Esophagus mucosa (tissue), 1 donor: ENCODE results near the gene SHROOM4. TPM values are rescaled to one million over a fixed set of nuclear protein-coding genes. Genes with fewer than 3 reads are reported as not detected.

Experiments
- ATAC-seq: fragments of 200-7000 bp; cut with Tn5 transposase; one replicate; pipeline ENCODE4 v1.9.1; 2020
- total RNA-seq: library from RNA; stranded (reverse); gene quantifications from one replicate; pipeline ENCODE4 v1.2.4, GENCODE V29; 2023
- donor health status: DM: yes; HTN: yes; CAD: no.

Gene SHROOM4
- total RNA-seq, 1 donor from 2014 or later = 1.7 TPM

DNA sequence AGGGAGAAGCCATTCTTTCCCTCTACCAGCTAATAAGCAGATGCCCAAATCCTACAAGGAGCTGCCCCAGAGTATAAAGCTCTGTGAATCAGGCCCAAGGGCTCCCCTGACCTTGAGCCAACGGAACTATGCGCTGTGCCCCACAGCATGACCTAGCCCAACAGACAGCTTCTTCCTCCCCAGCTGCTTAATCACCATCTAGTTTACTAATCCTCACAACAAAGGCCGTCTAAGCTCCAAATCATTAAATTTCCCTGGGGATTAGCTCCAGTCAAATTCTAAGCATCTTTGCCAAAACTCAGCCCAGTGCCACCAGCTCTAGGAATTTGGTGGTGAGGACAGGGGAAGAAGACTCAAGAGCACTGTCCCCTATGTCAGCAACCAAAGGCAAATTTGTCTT, 113.1 kb downstream of the SHROOM4 start:
- ATAC-seq = peak; percentile 45

DNA sequence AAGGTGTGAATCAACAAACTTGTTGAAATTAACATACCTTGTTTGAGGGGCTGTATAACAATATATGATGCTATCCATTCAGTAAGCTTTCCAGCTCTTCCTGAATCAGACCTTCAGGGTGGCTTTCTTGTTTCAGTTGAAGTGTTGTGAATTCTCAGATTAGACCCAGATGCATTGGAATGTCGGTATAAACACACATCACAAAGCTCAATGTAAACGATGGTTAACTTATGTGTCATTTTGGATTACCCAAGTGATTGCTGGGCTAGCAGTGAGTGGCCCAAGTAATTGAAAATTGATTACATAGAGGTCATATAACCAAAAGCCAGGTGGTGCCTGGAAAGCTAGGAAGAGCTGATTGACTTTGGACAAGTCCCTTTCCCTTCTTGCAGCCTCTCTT, 115.0 kb downstream of the SHROOM4 start:
- ATAC-seq = no peak

DNA sequence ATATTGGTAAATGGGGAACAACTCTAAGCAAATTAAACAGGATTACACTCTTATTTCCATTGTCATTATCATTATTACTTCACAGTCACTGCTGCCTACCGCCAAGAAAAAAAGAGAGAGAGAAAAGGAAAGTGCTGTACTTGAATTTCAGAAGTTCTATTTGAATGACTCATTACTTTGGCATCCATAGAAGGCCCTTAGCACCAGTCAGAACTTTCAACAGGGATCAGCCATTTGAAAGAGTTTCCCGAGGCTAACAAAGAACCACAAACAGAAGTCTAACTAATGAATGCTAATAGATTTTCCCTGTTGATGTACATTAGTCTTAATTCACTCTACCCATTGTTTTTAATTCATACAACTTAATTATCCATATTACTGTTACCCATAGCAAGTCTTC, 116.3 kb downstream of the SHROOM4 start:
- peak; percentile 25 for ATAC-seq

DNA sequence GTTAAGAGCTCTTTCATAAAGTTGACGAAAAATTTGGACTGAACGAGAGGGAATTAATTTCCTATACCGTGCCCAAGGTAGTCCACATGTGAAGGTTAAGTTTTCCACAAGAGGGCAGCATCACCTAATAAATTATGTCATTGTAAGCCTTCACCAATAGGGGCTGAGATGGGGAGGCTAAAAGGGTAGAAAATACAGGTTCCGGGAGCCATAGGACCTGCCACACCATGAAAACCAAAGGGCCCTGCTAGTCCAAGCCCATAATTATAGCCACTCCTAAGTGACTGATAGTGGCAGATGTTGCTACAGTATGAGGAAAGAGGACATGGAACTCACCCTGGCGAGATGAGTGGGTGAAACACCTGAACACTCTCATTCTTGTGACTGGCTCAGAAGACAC, 122.2 kb downstream of the SHROOM4 start:
- peak; percentile 71 for ATAC-seq

DNA sequence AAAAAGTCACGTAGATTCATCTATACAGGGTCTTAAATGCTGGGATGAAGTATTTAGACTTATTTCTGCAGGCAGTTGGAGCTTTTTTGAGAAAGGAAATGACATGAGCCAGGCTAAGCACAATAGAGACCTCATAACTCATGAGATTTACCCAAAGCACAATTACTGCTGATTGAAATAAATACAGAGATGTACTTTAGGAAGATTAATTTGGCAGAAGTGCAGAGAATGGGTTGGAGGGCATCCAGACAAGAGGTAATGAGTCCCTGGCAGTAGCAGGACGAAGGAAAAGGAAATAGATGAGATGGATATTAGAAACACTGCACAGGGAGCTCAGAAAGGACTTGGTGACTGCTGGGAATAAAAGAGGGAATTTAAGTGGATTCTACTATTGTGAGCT, 129.1 kb downstream of the SHROOM4 start:
- ATAC-seq = no peak

DNA sequence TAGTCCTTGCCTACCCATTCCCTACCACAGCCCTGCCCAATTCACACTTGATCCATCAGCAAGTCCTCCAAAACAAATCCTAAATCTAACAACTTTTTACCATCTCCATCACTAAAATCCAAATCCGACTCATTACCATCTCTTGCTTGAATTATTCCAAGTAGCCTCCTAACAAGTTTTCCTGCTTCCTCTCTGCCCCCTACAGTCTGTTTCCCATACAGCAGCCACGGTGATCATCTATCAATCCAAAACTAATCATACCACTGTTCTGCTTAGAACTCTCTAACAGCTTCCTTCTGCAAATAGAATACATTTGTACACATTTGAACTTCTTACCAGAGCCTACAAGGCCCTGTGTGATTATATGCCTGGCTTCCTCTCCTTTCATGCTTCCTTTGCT, 133.0 kb downstream of the SHROOM4 start:
- no peak for ATAC-seq

DNA sequence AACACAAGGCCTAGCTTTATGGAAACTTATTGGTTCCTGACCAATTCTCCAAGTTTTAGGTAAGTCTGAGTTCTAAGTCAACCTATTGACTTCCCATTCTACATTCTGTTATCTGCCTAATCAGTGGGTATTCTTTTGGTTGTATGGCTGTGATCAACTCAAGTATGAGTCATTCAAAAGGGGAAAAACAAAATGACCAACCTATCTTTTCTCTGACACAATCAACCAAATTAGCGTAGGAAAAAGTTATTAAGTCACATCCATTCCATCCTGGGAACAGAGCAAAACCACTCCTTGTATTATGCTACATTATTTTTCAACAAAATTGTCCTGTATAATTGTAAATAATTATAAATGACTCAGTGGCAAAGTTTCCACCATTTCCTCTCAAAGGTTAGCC, 136.2 kb downstream of the SHROOM4 start:
- no peak for ATAC-seq

DNA sequence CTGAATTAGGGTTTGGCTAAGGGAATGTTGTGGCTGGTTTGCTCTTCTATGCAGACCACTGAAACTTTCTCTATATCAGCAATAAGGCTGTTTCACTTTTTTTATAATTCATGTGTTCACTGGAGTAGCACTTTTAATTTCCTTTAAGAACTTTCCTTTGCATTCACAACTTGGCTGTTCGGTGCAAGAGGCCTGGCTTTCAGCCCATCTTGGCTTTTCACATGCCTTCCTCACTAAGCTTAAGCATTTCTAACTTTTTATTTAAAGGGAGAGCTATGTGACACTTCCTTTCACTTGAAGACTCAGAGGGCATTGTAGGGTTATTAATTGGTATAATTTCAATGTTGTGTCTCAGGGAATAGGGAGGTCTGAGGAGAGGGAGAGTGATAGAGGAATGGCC, 142.3 kb downstream of the SHROOM4 start:
- no peak for ATAC-seq

DNA sequence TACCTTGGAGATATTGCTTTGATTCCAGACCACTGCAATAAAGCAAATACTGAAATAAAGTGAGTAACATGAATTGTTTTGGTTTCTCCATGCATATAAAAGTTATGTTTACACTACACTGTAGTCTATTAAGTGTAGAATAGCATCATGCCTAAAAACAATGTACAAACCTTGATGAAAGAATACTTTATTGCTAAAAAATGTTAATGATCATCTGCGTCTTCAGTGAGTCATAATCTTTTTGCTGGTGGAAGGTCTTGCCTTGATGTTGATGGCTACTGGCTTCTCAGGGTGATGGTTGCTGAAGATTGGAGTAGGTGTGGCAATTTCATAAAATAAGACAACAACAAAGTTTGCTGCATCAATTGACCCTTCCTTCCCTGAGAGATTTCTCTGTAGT, 145.1 kb downstream of the SHROOM4 start:
- ATAC-seq = no peak

DNA sequence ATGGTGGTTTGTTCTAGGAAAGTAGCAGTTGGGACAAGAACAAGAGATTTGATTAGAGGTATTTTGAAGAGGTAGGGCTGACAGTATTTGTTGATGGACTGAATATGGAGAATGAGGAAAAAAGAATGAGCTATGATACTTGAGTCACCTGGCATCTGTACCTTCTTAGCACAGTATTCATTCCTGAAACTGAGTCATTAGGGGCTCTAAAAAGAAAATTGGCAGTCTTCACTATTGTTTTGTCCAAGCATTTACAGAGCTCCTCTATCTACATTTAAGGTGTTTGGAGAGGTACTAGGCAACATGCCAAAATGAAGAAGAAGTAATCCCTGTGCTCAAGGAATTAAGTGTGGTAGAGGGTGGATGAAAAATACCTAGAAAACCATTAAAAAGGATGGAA, 165.8 kb downstream of the SHROOM4 start:
- peak; percentile 20 for ATAC-seq

DNA sequence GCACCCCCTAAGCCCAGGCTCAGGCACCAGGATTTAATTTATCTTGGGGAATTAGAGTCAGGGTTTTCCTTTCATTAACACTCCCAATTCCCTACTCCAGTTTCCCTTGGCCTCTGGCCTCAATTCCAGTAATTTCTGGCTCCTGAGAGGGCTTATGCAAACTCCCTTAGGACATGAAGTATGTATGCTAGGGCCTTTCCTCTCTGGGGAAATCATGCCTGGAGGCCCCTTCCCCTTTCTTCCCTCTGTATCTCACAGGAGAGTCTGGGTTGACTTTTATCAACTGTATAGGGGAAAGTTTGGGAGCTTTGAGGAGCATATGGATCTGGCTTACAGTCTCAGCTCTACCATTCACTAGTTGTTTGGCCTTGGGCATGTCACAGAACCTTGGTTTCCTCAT, 169.5 kb downstream of the SHROOM4 start:
- ATAC-seq = no peak

DNA sequence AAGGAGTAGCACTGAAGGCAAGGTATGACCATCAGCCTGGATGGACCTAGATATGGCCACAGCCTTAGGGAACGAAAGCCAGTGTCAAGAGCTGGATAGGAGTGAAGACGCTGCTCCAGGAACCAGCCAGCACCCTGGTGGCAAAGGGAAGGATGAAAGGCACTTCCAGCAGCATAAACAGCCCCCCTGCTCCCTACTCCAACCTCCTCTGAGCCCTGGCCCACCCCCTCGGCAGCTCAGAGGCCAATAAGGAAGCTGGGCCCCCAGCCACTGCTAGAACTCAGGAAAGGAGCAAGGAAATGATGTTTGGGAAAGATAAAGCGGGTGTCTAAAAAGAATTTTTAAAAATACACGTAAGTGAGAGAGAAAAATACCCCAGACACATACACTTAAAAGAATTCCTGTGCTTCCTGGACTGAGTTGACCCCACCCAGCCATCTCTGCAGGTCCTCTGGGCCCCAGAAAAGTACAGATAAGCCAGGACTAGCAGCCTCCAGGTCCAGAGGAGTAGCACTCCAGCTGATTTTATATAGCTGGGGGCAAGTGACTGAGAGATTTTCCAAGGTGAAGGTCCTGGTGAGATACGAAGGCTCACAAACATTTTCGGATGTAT, 170.4 kb downstream of the SHROOM4 start:
- ATAC-seq = no peak

DNA sequence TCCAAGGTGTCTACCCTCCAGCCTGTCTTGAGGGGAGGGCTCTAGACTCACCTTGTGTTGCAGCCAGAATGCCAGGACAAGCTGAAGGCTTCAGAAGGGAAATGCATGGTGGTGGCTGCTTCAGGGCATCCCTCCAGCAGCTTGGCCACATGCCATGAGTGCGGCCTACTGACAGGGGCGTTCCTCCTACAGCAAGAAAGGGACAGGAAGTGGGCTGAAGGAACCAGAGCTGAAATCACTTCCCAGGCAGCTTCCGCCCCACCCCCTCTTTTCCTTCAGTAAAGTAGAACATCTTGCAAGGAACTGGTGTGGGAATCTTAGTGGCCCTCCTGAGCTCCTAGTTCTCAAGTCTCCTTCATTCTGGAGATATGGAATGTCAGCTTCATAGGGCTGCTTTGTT, 175.9 kb downstream of the SHROOM4 start:
- ATAC-seq = no peak

DNA sequence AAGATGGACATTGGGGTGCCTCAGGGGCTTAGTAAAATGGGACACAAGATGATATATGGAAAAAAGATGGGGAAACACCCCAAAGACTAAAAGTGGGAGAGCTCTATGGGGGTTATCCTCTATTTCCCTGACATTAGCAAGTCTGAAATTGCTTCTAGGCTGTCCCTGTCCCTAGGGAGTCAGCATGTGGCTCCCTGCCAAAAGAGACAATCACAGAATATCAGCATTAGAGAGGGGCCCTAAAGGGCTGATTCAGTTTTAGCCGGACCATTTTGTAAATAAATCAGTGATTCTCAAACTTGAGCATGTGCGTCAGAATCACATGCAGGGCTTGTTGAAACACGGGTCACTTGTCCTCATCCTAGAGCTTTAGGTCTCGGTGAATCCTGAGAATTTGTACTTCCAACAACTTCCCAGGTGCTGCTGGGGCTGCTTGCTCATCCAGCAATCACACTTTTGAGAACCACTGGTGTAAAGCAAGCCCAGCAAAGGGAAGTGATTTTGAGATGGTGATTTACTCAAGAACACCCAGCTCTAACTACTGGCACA, 178.1 kb downstream of the SHROOM4 start:
- no peak for ATAC-seq

DNA sequence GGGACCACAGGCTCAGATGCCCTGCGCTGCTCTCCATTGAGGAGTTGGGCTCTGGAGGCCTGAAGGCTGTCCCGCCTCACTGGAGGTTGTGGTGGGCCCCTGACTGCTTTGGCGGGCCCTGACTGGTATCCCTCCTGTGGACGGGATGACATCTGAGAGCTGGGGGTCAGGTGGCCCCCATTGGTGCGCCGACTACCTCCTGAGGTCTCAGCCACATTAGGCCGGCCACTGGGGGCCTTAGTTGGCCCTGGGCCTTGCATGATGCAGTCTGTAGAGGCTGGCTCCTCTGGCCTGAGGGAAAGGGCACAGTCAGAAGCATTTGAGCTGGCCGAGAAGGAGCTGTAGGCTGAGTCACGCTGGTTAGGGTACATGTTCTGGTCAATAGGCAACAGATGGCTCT, 178.8 kb downstream of the SHROOM4 start:
- no peak for ATAC-seq

DNA sequence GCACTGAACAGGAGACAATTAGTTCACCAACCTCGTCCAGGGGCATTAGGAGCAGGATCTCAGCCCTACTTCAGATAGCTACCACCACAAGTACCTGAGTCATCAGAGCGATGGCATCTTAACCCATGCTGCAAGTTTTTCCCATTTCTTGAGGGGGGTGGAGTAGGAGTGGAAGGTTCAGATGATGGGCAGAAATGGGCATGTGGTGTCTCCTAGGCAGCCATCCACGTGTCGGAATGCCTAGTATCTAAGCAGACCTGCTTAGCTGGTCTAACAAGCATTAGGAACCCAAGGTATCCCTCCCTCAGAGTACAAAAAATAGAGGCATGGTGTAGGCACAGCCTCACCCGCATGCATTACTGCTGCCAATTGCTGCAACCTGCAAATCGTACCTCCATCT, 184.2 kb downstream of the SHROOM4 start:
- ATAC-seq = peak; percentile 76

DNA sequence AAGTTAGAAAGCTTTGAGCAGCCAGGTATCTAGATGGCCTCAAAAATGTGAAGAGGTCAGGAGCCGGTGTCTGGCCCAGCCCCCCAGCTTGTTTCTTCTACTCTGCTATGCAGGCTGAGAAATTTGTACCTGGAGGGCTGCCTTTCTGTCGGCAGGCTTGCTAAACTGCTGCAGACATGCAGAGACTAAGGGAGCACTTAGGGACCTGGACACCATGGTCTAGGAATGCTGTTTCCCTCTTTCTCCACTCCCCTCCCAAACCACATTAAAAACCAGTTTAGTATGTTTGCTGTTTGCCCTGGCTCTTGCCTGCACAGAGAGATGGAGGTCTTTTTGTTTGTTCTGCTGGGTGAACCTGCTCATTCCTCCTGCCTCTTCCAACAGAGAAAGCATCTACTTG, 186.3 kb downstream of the SHROOM4 start:
- ATAC-seq = no peak

DNA sequence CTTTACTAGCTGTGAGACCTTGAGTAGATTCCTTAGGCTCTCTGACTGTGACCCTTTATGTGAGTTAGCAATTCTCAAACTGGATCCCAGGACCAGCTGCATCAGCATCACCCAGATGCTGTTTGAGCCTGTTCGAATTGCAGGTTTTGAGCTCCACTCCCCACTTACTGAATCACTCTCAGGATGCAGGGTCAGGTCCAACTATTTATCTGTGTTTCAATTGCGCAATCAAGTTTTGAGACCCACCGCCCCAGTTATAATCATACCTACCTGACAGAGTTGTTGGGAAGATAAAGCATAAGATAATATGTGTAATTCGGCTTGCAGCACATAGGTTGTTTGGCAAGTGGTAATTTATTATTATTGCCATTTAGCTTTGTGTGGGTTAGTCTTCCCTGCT, 187.6 kb downstream of the SHROOM4 start:
- ATAC-seq = no peak

DNA sequence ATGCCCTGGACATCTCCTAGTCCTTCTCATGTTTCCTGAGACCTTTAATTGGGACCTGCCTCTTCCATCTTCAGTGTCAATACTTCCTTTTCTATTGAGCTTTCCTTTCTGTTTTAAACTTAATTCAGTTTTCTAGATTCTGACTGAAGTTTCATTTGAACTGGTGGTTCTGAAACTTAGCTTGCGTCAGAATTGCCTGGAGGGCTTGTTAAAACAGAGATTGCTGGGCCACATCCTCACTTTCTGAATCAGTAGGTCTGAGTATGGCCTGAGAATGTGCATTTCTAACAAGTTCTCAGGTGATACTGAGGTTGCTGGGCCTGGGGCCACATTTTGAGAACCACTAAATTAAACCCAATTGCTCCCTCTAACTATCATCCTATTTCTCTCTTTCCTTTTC, 191.2 kb downstream of the SHROOM4 start:
- ATAC-seq = no peak

DNA sequence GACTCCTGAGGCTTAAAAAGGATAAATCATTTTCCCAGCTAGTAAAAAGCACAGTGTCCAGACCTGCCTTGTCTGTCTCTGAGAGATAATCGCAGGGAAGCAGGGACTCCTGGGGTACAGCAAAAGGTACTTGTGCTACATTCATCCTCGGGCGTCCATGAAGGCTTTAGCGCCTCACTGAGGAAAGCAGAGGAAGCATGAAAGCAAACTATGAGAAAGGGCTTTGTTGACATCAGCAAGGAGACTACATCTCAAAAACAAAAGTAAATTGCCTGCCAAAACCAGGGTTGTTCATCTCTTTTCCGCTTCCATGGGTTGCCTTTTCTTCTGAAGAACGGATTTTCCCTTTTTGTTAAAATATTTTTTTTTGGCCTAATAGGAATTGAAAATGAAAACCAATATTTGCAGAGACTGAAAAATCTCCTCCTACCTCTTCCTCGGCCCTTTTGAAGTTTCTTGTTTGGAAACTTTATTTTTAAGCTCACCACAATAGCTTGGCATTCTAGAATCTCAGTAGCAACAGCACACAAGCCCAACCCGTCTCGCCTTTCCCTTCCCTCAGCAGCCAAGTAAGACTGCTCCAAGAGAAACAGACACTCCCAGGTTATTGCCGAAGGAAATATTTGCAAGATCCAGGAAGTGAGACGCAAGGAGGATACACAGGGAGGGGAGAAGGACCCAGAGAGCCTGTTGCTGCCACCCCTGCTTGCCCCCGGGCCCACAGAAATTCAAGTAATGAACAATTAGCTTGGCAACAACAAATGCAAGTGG, 195.0 kb downstream of the SHROOM4 start:
- peak; percentile 28 for ATAC-seq

DNA sequence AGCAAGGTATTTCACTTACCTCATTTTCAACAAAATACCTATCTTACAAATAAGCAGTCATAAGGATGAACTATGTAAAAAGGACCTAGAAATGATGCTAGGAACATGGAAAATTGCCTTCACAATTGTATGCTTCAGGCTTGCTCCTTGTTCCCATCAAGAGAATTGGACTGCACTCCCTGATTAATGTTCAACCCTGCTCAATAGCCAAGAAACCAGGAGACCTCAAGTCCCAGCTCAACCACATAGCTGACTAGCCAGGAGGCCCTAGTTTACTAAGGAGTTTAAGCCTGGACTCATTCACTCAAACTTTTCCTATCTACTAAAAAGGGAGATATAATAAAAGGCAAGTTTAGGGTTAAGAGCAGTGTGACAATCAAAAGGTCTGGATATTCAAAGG, 196.8 kb downstream of the SHROOM4 start:
- ATAC-seq = no peak

DNA sequence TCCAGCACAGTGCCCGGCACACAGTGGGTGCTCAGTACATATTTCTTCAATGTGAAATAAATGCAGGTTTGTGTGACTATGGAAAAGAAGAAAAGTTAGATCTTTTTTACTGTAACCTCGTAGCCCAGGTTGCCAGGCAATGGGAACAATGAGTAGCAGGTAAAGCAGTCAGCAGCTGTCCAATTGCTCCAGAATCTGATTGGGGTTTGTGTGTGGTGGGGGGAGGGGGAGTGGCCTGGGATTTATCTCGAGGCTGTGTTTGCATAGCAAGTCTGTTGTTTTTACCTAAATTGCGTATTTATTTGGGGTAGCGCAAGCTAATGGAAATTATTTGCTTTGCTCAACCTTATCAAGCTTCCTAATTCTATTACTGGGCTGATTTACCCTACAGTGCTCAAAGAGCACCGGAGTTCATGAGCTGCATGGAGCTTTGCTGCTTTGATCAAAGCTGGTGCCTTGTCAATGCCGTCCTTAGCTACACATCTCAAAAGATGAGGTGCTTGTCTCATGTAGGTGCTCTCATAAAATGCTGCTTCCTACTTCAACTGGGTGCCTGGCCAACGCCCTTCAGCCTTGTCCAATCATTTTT, 198.3 kb downstream of the SHROOM4 start:
- ATAC-seq = no peak

DNA sequence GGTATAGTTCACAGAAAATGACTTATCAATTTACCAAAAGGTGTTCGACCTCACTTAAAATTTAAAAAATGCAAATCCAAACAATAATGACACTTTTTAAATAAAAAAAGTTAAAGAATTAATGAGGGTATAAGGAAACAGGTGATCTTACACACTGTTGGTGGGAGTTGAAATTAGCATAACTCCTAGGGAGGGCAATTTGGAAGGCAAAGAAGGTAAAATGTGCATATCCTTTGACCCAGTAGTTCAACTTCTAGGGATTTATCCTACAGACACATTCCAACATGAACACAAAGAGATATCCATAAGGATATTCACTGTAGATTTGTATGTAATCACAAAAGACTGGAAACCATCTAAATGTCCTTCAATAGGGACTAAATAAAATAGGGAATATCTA, 199.5 kb downstream of the SHROOM4 start:
- no peak for ATAC-seq

DNA sequence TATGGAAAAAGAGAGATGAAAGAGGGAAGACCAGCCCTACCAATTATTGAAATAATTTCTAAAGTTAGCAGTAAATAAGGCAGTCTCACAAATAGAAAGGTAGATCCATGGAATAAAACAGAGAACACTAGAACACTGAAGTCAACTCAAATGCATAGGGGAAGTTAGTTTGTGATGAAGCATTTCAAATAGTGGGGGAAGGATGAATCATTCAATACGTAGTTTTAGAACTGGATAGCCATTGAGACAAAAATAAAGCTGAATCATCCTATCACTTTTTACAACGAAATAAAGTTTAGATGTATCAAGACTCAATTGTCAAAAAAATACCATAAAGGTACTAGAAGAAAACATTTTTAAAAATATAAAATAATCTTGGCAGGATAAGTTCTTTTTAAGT, 200.1 kb downstream of the SHROOM4 start:
- no peak for ATAC-seq
